GM21717 (cell line): Measurements from ENCODE around the gene THRA.

Source experiments
- ATAC-seq: cut with Tn5 transposase; IDR thresholded peaks from one replicate; pipeline ENCODE4 v1.9.1; 2021; ENCODE audit warnings: mild to moderate bottlenecking, moderate library complexity; ENCODE audit not compliant: unreplicated experiment

Gene THRA

GRCh38 chr17:40026816-40027613, 35.8 kb upstream of the THRA start:
- no peak for ATAC-seq

- ATAC-seq, result no peak
Measured at GRCh38 chr17:40027614-40028012, 35.2 kb upstream of the THRA start.

GRCh38 chr17:40028595-40028994, 34.2 kb upstream of the THRA start:
- no peak for ATAC-seq

GRCh38 chr17:40031706-40032105, 31.1 kb upstream of the THRA start:
- ATAC-seq, result no peak

DNA sequence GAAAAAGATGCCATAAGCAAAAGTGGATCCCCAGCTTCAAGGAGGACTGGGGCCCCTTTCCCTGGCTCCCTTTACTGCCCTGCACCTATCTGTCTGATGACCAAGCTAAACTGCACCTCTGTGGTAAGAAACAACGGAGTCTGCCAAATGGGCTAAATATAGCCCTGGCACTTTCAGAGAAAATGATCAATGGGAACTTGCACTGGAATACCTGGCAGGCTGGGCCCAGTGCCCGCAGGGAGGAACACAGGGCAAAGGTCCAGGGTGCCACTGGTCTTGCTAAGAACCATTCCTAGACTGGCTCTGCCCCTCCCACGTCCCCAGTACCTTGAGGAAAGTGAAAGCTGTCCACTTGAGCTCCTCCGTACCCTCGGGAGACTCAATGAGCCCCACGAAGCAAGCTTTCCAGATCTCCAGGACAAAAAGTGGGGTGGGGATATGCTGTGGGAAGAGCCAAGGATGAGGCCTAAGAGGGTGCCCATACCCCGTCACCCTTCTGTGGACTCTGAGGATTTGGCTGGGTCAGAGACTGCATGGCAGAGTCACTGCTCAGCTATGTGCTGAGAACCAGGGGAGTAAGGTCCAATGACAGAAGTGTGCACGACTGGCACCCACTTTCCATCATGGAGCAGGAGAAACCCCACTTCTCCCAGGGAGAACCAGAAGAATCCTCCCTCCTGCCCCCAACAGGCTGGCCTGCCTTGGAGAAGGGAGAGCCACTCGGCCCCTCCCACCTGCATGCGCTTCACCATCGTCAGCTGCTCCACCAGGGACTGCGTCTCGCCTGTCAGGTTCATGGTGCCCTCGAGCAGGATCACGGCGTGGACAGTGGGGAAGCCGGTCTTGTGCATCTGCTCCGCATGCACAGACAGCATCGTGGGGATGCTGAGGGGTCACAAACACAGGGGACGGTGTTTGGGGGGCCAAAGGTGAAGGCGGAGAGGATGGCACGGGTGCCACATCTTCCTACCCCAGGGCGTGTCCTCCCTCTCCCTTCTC, 30.1 kb upstream of the THRA start:
- no peak for ATAC-seq

GRCh38 chr17:40033339-40033738, 29.4 kb upstream of the THRA start:
- no peak for ATAC-seq

GRCh38 chr17:40034426-40035161, 28.2 kb upstream of the THRA start:
- no peak for ATAC-seq

GRCh38 chr17:40035162-40035559, 27.6 kb upstream of the THRA start:
- no peak for ATAC-seq

DNA sequence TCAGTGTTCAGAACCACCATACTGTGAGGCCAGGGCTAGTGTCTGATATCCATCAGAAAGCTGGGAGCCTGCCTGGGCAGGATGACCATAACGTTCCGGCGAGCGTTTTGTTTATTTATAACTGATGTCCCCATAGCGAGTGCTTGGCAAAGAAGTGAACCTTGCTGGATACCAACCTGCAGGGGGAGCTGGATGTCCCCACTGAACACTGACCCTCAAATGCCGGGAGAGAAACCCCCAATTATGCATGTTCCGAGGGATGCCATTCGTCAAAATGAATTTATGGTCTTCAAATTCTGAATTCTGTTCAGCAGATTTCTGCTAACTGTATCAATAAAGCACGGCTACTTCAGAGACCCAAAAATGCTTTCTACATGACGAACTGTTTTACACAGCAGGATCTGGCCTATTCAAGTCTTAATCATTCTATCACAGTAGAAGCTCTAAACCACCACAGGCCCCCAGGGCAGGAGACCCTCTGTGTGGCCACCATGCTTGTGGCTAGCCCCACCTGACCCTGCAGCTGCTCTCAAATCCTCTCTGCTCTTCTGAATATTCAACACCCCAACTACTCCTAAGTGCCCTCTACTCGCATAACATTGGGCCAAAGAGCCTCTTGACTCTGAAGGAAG, 23.8 kb upstream of the THRA start:
- ATAC-seq, result no peak

DNA sequence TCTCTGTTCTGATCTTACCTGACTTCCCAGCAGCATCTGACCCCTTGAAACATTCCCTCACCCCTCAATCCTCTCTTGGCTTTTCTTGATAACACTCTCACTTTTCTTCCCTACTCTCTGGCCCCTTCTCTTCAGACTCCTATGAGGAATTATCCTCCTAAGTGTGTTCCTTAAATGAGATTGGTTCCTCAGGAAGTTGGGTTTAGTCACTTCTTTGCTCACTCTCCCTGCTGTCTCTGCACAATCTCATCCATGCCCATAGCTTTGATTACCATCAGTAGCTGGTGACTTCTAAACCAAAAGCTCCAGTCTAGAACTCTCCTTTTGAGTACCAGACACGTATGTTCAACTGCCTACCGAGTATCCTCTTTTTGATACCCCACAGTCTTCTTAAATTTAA, 21.6 kb upstream of the THRA start:
- ATAC-seq, result no peak

- no peak for ATAC-seq
Measured at GRCh38 chr17:40056379-40057015, 6.3 kb upstream of the THRA start.

DNA sequence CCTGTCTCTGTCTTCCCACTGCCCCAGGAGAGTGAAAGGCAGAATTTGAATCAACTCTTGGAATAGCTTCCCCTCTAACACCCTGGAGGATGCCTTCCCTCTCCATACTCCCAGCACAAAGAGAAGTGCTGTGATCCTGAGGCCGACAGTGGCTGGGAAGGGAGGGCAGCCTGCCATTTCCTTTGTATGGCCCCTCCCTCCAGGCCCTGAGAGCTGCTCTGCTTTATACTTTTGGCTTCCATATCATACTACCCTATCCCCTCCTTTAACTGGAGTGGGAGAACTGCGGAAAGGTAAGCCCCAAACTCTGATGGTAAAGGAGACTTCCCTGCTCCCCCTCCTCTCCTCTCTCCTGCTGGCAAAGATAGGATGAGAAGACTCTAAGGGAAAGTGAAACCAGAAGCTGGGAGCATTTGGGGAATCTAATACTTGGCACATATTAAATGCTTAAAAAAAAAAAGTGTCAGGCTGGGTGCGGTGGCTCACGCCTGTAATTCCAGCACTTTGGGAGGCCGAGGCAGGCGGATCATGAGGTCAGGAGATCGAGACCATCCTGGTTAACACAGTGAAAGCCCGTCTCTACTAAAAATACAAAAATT, 4.5 kb upstream of the THRA start:
- no peak for ATAC-seq

GRCh38 chr17:40058865-40059264, 3.9 kb upstream of the THRA start:
- ATAC-seq, result no peak

DNA sequence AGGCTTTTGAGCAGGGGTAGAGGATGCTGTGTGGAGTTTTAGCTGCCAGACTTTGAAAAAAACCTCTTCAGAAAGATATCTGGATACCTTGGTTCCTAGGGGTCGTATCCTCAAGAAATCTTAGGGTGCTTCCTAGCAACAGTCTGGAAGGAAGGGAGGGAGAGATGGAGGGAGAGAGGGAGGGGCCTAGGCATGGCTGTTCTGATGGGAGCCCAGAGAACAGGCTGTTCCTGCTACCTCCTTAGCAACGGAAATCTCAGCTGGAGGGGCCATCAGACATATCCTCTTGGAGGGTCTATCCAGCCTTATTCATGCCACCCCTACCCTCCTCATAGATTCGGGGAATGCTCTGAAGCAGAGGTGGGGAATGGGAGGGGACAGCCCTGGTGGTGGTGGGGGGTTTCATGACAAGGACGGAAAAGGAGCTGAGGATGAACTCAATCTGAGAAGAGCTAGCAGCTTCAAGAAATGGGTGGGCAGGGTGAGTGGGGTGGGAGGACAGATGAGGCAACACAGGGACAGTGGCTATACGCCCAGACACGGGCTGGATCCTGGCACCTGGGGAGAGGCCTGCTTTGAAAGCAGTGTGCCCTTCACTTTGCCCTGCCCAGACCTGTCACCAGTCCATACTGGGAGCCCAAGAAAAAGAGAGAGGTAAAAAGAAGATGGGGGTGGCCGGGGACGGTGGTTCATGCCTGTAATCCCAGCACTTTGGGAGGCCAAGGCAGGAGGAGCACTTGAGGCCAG, 2.9 kb upstream of the THRA start:
- no peak for ATAC-seq

DNA sequence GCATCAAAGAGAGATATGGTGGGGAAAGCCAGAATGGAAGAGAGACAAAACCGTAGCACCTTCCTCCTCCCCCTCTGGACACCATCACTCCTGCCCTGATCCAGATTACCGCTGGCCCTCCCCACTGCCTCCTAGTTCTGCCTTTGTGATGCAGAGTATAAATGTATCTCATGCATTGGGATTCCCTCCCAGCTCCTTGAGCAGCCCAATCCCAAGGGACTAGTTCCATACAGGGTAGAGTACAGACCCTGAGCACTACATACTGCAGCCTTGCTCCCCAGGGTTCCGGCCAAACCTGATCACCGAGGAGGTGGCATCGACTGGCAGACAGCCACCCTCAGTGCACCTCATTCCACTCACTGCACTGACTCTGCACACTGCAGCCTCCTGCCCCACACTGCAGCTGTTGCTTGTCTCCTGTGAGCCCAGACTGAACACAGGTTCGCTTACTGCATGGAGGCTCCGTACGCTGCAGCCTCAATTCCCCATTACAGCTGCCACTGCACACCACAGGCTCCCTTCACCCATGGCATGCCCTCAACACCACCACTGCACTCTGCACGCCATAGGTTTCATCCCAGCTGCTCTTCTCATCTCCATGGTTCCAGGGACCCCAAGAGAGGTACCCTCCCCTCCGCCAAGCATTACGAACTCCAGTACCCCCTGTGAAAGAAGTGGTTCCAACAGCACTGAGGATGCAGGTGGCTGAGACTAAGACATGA, 1.7 kb upstream of the THRA start:
- no peak for ATAC-seq

DNA sequence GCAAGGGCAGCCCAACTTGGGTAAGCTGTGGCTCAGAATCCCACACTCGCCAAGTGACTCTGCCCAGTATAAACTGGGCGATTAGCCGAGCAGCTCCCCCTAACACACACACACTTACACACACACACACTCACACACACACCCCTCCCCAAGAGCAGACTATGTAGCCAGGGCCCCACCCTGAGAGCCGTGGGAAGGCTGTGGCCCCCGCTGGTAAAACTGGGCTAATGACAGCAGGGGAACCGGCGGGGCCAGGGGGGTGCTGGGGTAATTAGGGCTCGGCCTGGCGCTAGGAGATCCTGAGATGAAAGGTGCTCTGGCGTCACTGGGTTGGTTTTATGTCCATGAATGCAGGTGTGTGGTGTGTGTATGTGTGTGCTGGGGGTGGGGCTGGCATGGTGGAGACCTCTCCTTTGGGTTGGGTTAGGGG, 1.1 kb upstream of the THRA start:
- no peak for ATAC-seq

- ATAC-seq, result no peak
Measured at GRCh38 chr17:40063187-40063771, 514 bp downstream of the THRA start.

- ATAC-seq, result no peak
Measured at GRCh38 chr17:40063901-40064531, 1.3 kb downstream of the THRA start.
